CD14-positive monocyte (primary cell): ENCODE results near the gene PSMD7. TPM values are rescaled to one million over a fixed set of nuclear protein-coding genes. Genes with fewer than 3 reads are reported as not detected.

Experiments used
- DNase-seq, 3 donors: peaks; one replicate each; pipeline ENCODE4 v3.0.0-alpha.2; 2011 to 2022
- H2AFZ ChIP-seq: 2 replicates; pipeline ENCODE4 v1.6.0; 2012; ENCODE audit warnings: mild to moderate bottlenecking, low read depth, low read length, inconsistent platforms; ENCODE audit not compliant: insufficient read depth, poor library complexity, severe bottlenecking
- H3K27ac ChIP-seq, 2 donors: 1 replicate in 1 of 2; 2 replicates in 1 of 2; pipeline ENCODE4 v1.5.1; 2012 to 2013; ENCODE audit warnings: low read length in 2 of 2, control low read depth in 1 of 2, inconsistent platforms in 1 of 2, low read depth in 1 of 2, mild to moderate bottlenecking in 1 of 2
- H3K27me3 ChIP-seq, 2 donors: one replicate each; pipeline versions ENCODE4 v1.6.0 to v1.6.1; 2011 to 2013; ENCODE audit warnings: low read length in 2 of 2; ENCODE audit not compliant: control insufficient read depth in 2 of 2, insufficient read depth in 2 of 2
- H3K36me3 ChIP-seq, 2 donors: replicated peaks in 1 of 2; 1 replicate in 1 of 2; 2 replicates in 1 of 2; pipeline versions ENCODE4 v1.5.1 to v1.6.1; 2012 to 2013; ENCODE audit warnings: low read length in 2 of 2, control low read depth in 1 of 2, inconsistent platforms in 1 of 2, mild to moderate bottlenecking in 1 of 2; ENCODE audit not compliant: insufficient read depth in 2 of 2, control insufficient read depth in 1 of 2
- H3K4me1 ChIP-seq, 2 donors: 1 replicate in 1 of 2; 2 replicates in 1 of 2; pipeline versions ENCODE4 v1.5.1 to v1.6.1; 2012 to 2013; ENCODE audit warnings: low read length in 2 of 2, control low read depth in 1 of 2, inconsistent platforms in 1 of 2, mild to moderate bottlenecking in 1 of 2, moderate library complexity in 1 of 2; ENCODE audit not compliant: insufficient read depth in 2 of 2, control insufficient read depth in 1 of 2
- H3K4me2 ChIP-seq: replicated peaks from 2 replicates; pipeline ENCODE3; 2012; ENCODE audit warnings: low read length, moderate library complexity, mild to moderate bottlenecking; ENCODE audit not compliant: poor library complexity, severe bottlenecking; ENCODE audit errors: extremely low read depth
- H3K4me3 ChIP-seq, 3 experiments: fragments of 200-600 bp in 1 of 3; sonication (generic) in 1 of 3; replicated peaks in 1 of 3; 1 replicate in 2 of 3; 2 replicates in 1 of 3; pipeline ENCODE4 v1.5.1; 2011 to 2013; ENCODE audit warnings: low read length in 3 of 3, mild to moderate bottlenecking in 3 of 3, control low read depth in 2 of 3, low read depth in 2 of 3, inconsistent platforms in 1 of 3, moderate library complexity in 1 of 3
- H3K79me2 ChIP-seq: 2 replicates; pipeline ENCODE4 v1.6.0; 2012; ENCODE audit warnings: mild to moderate bottlenecking, control low read depth, inconsistent platforms, low read length, moderate library complexity; ENCODE audit not compliant: insufficient read depth
- H3K9ac ChIP-seq: 2 replicates; pipeline ENCODE4 v1.6.0; 2017; ENCODE audit warnings: low read length, mild to moderate bottlenecking; ENCODE audit not compliant: insufficient read depth, poor library complexity, severe bottlenecking
- H3K9me3 ChIP-seq, 2 donors: replicated peaks in 1 of 2; 1 replicate in 1 of 2; 2 replicates in 1 of 2; pipeline versions ENCODE4 v1.5.1 to v1.6.1; 2012 to 2013; ENCODE audit warnings: low read length in 2 of 2, control low read depth in 1 of 2; ENCODE audit not compliant: control insufficient read depth in 1 of 2, insufficient read depth in 1 of 2
- H4K20me1 ChIP-seq: 2 replicates; pipeline ENCODE4 v1.6.0; 2012; ENCODE audit warnings: mild to moderate bottlenecking, low read length, control low read depth, moderate library complexity; ENCODE audit not compliant: insufficient read depth
- H3K27ac Mint-ChIP-seq, 7 donors: one replicate each; pipeline ENCODE4 v1.8.0; 2020; ENCODE audit warnings: mild to moderate bottlenecking in 7 of 7, mixed read lengths in 7 of 7, moderate library complexity in 6 of 7, inconsistent platforms in 2 of 7
- H3K27me3 Mint-ChIP-seq, 3 donors: one replicate each; pipeline ENCODE4 v1.8.0; 2021 to 2022; ENCODE audit warnings: low read depth in 3 of 3, mild to moderate bottlenecking in 3 of 3, mixed read lengths in 3 of 3, moderate library complexity in 3 of 3, inconsistent platforms in 1 of 3
- H3K36me3 Mint-ChIP-seq, 2 donors: one replicate each; pipeline ENCODE4 v1.8.0; 2020; ENCODE audit warnings: mixed read lengths in 2 of 2, inconsistent platforms in 1 of 2, mild to moderate bottlenecking in 1 of 2
- H3K4me1 Mint-ChIP-seq: one replicate; pipeline ENCODE4 v1.8.0; 2020; ENCODE audit warnings: mild to moderate bottlenecking, mixed read lengths
- H3K4me3 Mint-ChIP-seq, 2 donors: one replicate each; pipeline ENCODE4 v1.8.0; 2020; ENCODE audit warnings: mild to moderate bottlenecking in 2 of 2, mixed read lengths in 2 of 2, moderate library complexity in 1 of 2
- H3K9me3 Mint-ChIP-seq, 7 donors: one replicate each; pipeline ENCODE4 v1.8.0; 2020 to 2022; ENCODE audit warnings: mixed read lengths in 7 of 7, mild to moderate bottlenecking in 6 of 7, moderate library complexity in 6 of 7, inconsistent platforms in 2 of 7
- CTCF ChIP-seq: fragments of 200-600 bp; IDR thresholded peaks from one replicate; pipeline ENCODE4 v1.8.0; 2022; ENCODE audit warnings: antibody characterized with exemption, mild to moderate bottlenecking
- WGBS: methylation state at CpG from one replicate; pipeline ENCODE4 v1.1.5; 2013; ENCODE audit warnings: missing lambda C conversion rate; ENCODE audit not compliant: insufficient coverage; 5-methylcytosine and 5-hydroxymethylcytosine counted together
- intact Hi-C, 2 donors: fragments of 100-400 bp; cut with micrococcal nuclease; formaldehyde crosslinking; loops; one replicate each; pipeline versions ENCODE4 v1.15.0 to v1.15.1; 2023
- polyA plus RNA-seq, 3 donors: library from polyadenylated mRNA; depleted of rRNA in 1 of 3; unstranded in 2 of 3; stranded (reverse) in 1 of 3; fragments of 300-500 nt in 2 of 3; fragments of >200 nt in 1 of 3; fragmentation: Illumina TruSeq in 2 of 3; gene quantifications; 1 replicate in 2 of 3; 2 replicates in 1 of 3; pipeline ENCODE4 v1.2.3, GENCODE V29; 2012 to 2021

Gene PSMD7
- polyA plus RNA-seq, 3 donors = 61.3 to 118 (median 96.7) TPM

DNA sequence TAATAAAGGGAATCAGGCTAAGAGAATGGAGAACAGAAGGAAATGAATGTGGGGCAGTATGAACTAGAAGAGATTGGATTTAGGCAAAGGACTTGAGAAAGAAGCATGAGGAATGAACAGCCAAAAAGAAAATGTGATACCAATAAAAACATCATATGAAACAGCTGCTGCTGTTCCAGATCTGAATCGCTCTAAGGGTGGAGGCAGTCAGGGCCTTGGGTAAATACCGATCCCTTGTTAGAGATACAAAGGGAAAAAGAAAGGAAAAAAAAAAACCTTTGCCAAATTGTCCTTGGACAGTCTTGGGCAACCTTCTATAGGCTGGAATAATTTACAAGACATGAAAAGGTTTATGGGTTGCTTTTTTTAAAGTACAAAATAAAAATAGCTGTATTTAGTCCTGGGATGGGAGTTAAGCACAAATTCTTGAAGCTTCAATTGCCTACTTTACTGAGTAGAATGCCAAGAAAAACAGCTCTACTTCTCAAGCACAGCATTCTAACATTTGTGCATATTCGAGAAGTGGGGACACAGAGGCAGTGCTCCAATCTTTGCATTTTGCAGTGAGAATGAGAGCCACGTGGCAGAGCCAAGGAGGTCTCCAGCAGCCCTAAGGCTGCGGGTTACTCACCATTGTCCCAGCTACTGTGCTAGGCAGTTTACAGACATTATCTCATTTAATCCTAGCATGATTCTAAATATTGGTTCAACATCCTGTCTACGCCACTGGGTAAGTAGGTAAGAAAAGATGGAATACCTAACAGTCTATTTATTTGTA, 43.3 kb upstream of the PSMD7 start:
- no peak for DNase-seq
- no peaks in the 10 kb centered on the region for H3K4me1 Mint-ChIP-seq
- no peak for TF ChIP-seq CTCF
- H3K27ac Mint-ChIP-seq = peak overlapping the region in 1 of 7 donors; percentile 59
- Histone ChIP-seq H3K4me2 (no peak overlapping the region), H3K27ac (no peak overlapping the region), H3K4me3 (no peak overlapping the region), H3K27me3 (no peaks in the 10 kb centered on the region), H3K4me1 (no peaks in the 10 kb centered on the region), H3K79me2 (no peaks in the 10 kb centered on the region), H3K36me3 (no peaks in the 10 kb centered on the region), H4K20me1 (no peaks in the 10 kb centered on the region), H3K9ac (no peak overlapping the region), H2AFZ (no peak overlapping the region), H3K9me3 (no peaks in the 10 kb centered on the region)
- intact Hi-C loops = no loop called here
- peaks cover 0 to 1% (median 0%) of the 10 kb centered on the region in 7 donors for H3K9me3 Mint-ChIP-seq
- no peak overlapping the region for H3K4me3 Mint-ChIP-seq
- 95% methylated on average over 4 of the region's 6 CpGs for WGBS
- H3K27me3 Mint-ChIP-seq = peaks cover 2 to 6% (median 2%) of the 10 kb centered on the region in 3 donors
- no peaks in the 10 kb centered on the region for H3K36me3 Mint-ChIP-seq

- Histone ChIP-seq H3K36me3 (no peaks in the 10 kb centered on the region), H3K4me1 (no peaks in the 10 kb centered on the region), H3K9me3 (no peaks in the 10 kb centered on the region), H3K4me3 (no peak overlapping the region), H3K9ac (no peak overlapping the region), H2AFZ (no peak overlapping the region), H3K79me2 (no peaks in the 10 kb centered on the region), H3K27ac (no peak overlapping the region), H3K4me2 (no peak overlapping the region), H3K27me3 (no peaks in the 10 kb centered on the region), H4K20me1 (no peaks in the 10 kb centered on the region)
- H3K27me3 Mint-ChIP-seq = peaks cover 2 to 14% (median 6%) of the 10 kb centered on the region in 3 donors
- intact Hi-C loops = no loop called here
- no peak for TF ChIP-seq CTCF
- 21% methylated on average over 6 of the region's 7 CpGs for whole genome bisulfite sequencing
- peaks cover 0 to 1% (median 0%) of the 10 kb centered on the region in 7 donors for H3K9me3 Mint-ChIP-seq
- DNase-seq = no peak
- no peaks in the 10 kb centered on the region for H3K36me3 Mint-ChIP-seq
- H3K4me1 Mint-ChIP-seq = no peaks in the 10 kb centered on the region
- H3K27ac Mint-ChIP-seq = no peak overlapping the region
- H3K4me3 Mint-ChIP-seq = no peak overlapping the region
These were observed 39.6 kb upstream of the PSMD7 start for GRCh38 chr16:74257061-74257460.
